ENCODE data around the gene SCAMP2.
"Not testable (repeated sequence)": the region's sequence is repeated elsewhere in the genome, so short reads cannot be mapped to it uniquely, and the experiment has no call there.

Gene SCAMP2

DNA sequence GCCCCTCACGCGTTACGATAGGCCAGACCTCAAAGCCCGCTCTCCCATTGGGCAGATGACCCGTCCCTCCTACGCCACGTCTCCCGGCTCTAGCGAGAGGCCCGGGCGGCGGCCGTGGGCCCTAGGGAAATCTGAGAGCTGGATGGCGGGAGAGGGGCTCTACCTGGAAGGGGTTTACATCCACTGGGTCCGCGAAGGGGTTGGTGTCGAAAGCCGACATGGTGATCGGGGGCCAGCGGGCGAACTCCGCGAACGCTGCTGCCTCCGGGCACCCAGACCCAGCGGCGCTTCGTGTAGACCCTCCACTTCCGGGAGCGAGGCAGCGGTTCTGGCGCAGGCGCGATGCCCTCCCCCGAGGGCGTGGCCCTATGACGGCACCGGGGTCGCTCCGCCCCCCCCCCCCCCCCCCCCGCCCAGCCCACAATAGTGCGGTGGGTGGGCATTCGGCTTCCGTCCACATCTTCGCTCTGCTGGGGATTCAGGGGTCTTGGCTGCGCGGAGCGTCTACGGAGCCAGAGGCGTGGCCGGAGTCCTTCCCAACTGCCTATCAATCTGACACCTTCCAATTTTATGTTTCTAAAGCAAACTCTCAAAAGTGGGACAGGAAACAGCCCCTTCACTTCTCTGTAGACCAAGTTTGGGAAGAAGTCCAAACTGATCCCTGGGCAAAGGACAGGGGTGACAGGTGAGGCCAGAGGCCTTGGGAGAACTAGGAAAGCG, at the start of gene SCAMP2:
SCAMP2 (minus strand) TSS at position 330 of the 720 bp plus-strand sequence; CDS start at position 220, 110 bp downstream.
- ATAC-seq = peak; percentile 93
- DNase-seq = peak; percentile 92

DNA sequence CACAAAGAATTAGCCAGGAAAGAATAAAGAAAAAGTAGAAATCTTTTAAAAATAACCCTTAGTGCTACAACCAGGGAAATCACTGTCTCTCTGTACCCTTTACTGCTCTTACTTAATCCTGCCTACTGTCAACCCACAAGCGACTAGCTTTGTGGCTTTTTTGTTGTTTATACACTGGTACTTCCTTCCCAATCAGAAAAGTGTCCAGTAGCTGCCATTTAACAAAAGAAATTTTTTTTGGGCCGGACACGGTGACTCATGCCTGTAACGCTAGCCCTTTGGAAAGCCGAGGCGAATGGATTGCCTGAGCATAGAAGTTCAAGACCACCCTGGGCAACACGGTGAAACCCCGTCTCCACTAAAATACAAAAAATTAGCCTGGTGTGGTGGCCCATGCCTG, 47.3 kb upstream of the SCAMP2 start:
- no peak for ATAC-seq
- DNase-seq = no peak

GRCh38 chr15:74917676-74918075, 44.5 kb upstream of the SCAMP2 start:
- no peak for ATAC-seq
- DNase-seq = no peak

DNA sequence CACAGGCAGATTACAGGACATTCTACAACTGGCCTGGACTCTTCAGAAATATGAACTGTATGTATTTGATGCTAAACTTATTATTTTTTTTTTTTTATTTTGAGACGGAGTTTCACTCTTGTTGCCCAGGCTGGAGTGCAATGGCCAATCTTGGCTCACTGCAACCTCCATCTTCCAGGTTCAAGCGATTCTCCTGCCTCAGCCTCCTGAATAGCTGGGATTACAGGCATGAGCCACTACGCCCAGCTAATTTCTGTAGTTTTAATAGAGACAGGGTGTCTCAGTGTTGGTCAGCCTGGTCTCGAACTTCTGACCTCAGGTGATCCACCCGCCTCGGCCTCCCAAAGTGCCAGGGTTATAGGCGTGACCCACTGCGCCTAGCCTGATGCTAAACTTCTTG, 40.6 kb upstream of the SCAMP2 start:
- not testable (repeated sequence) for DNase-seq, ATAC-seq

GRCh38 chr15:74913041-74913440, 39.9 kb upstream of the SCAMP2 start:
- ATAC-seq (no peak), DNase-seq (no peak)

- ATAC-seq (no peak), DNase-seq (no peak)
Measured at GRCh38 chr15:74908635-74909034, 35.5 kb upstream of the SCAMP2 start.

- DNase-seq (no peak), ATAC-seq (no peak)
Measured at GRCh38 chr15:74907163-74907870, 34.2 kb upstream of the SCAMP2 start.

GRCh38 chr15:74906450-74907162, 33.4 kb upstream of the SCAMP2 start, which contains the start of gene FAM219B:
Gene FAM219B (minus strand): TSS chr15:74906851. CDS start chr15:74906800, 51 bp downstream.
- peak; percentile 87 for DNase-seq
- peak; percentile 91 for ATAC-seq

DNA sequence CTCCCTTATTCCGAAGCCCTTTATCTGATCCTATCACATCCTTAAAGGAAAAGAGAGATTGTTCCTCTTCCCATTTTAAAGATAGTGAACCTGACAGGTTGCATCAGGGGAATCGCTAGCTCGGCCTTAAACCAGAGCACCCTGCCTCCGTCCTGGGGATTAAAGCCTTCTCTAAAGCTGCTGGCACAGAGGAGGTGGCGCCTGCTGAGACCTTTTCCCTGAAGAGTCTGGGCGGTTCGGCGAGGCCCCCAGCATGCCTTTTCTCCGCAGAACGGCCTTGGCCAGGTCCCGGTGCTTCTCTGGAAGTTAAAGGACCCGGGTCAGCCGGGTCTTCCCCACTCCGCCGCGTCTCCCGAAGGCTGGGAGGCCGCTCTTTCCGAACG, 32.9 kb upstream of the SCAMP2 start:
- peak; percentile 31 for ATAC-seq
- DNase-seq = peak; percentile 43

GRCh38 chr15:74904190-74904805, 31.1 kb upstream of the SCAMP2 start:
- no peak for DNase-seq
- no peak for ATAC-seq

DNA sequence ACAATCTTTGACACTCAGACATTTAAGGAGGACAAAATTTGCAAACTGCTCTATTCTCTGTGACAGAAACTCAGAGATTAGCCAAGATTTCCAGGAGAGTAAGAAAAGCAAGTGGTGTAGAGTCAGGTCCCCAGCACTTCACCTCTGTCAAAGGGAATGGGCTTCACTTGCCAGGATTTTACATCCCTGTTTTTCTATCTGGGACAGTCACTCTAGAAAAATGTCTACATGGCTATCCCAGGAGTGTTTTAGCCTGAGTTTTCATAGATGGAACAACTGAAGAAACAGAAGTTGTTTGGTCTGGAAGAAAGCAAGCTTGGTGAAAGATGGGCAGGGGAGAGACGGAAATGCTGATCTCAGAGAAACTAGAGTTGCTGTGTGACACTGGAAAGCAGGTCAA, 30.5 kb upstream of the SCAMP2 start:
- no peak for ATAC-seq

GRCh38 chr15:74902295-74903075, 29.3 kb upstream of the SCAMP2 start:
- no peak for DNase-seq
- no peak for ATAC-seq

More for the DNA sequence above, 30.5 kb upstream of the SCAMP2 start:
- no peak for DNase-seq

GRCh38 chr15:74901612-74902063, 28.5 kb upstream of the SCAMP2 start:
- ATAC-seq (peak; percentile 44), DNase-seq (peak; percentile 64)

DNA sequence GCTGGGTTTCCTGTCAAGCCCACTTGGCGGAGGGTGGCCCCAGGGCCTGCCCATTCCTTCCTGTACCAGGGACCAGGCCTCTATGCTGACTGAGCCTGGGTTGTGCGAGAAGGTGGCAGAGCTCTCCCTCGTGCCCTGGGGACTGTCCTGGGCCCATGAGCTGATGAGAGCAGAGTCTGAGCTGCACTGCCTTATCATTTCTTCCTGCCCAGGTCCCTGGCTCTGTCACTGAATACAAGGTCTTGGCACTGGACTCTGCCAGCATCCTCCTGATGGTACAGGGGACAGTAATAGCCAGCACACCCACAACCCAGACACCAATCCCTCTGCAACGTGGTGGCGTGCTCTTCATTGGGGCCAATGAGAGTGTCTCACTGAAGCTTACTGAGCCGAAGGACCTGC, 24.1 kb upstream of the SCAMP2 start:
- no peak for ATAC-seq
- no peak for DNase-seq

DNA sequence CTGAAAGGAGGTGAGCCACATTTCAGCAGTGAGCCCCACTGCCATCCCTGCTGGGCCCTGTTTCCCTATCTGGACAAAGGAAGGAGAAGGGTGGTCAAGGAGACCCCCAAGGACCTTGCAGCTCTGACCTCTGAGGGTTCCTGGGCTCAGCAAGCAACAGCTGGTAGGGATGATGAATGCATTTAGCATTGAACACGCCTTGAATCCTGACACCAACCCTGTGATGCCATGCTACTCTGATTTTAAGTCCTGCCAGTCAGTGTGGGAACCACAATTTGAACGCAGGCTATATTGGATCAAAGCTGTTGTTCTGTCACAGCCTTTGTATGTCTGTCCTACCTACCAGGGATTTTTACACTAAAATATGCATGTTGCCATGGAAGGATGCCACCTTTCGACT, 23.2 kb upstream of the SCAMP2 start:
- no peak for DNase-seq
- ATAC-seq = no peak

- ATAC-seq (no peak), DNase-seq (no peak)
Measured at GRCh38 chr15:74895830-74896229, 22.7 kb upstream of the SCAMP2 start.

GRCh38 chr15:74894383-74894782, 21.2 kb upstream of the SCAMP2 start:
- DNase-seq, ATAC-seq: not testable (repeated sequence)

- ATAC-seq = no peak
Measured at GRCh38 chr15:74893627-74894026, 20.5 kb upstream of the SCAMP2 start.

GRCh38 chr15:74892931-74893330, 19.8 kb upstream of the SCAMP2 start:
- DNase-seq (no peak), ATAC-seq (no peak)

More at GRCh38 chr15:74893627-74894026, 20.5 kb upstream of the SCAMP2 start:
- no peak for DNase-seq

DNA sequence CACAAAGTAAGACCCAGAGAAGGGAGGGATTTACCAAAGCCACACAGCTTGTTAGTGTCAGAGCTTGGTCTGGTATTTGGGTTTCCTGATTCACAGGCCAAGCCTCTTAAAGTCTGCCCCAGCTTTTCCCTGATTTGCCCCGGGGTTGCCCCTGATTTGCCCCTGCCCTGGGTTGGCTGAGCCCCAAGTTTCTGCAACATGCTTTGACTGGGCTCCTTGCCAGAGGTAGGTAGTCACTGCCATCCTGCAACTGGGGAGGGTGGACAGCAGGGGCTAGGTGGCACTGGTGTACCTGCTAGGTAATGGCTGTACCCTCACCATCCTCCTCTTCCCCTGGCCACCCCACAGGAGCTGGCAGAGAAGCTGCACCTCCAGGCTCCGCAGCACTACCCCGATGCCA, 19.1 kb upstream of the SCAMP2 start:
- ATAC-seq (no peak), DNase-seq (no peak)

DNA sequence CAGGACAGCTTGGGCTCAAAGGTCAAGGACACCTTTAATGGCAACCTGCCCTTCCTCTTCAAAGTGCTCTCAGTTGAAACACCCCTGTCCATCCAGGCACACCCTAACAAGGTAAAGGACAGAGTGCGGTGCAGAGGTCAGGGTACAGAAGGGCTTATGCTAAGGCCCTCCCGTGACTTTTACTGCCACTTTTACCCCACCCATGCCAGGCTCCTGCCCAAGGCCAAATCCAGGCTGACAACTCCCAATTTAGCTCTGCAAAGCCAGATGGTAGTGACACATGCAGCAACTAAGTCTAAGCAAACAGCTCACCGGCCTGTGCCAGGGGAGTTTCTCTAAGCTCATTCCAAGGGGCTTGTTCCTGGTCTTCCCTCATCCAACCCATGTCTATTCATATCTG, 18.3 kb upstream of the SCAMP2 start:
- no peak for DNase-seq
- no peak for ATAC-seq

- no peak for ATAC-seq
- DNase-seq = no peak
Measured at GRCh38 chr15:74890665-74890960, 17.4 kb upstream of the SCAMP2 start.

All from stimulated activated naive CD8-positive, alpha-beta T cell treated with anti-CD3 and anti-CD28 coated beads, Interleukin-15, Interleukin-2, amounts not matched to agents 100 U/mL and 50 U/mL, for 24 hours (primary cell).